RCC 7860 (cell line): Measurements from ENCODE around the gene FHL3.
A peak's percentile ranks its signal among the peaks of the same experiment; 100 is the strongest.

Source experiments
- DNase-seq: peaks from one replicate; pipeline ENCODE4 v3.0.0-alpha.2; 2015; ENCODE audit warnings: low spot score
- FAIRE-seq: peaks from 2 replicates; lab custom pipeline; 2012; peaks lifted over from hg19 to GRCh38; lab: Jason Lieb, UNC

FHL3 gene

GRCh38 chr1:38014724-38015424 is 9.6 kb upstream of the FHL3 start:
- no peak for FAIRE-seq

GRCh38 chr1:38014171-38014570 is 8.9 kb upstream of the FHL3 start:
- FAIRE-seq: no peak

More at GRCh38 chr1:38014724-38015424, 9.6 kb upstream of the FHL3 start:
- DNase-seq: no peak

GRCh38 chr1:38013227-38013622 is 7.9 kb upstream of the FHL3 start:
- no peak for FAIRE-seq
- no peak for DNase-seq

More at GRCh38 chr1:38014171-38014570, 8.9 kb upstream of the FHL3 start:
- DNase-seq: no peak

- DNase-seq (peak; percentile 99), FAIRE-seq (peak; percentile 90)
These were observed 7.3 kb upstream of the FHL3 start, which contains the start of gene UTP11 for GRCh38 chr1:38012363-38013226. Gene UTP11, plus strand, starts transcription at chr1:38012734. Its CDS starts 69 bp downstream, at chr1:38012803.

- no peak for DNase-seq
- no peak for FAIRE-seq
These were observed 4.5 kb upstream of the FHL3 start for GRCh38 chr1:38009841-38010180.

GRCh38 chr1:38009088-38009840 is 4.0 kb upstream of the FHL3 start:
- peak; percentile 61 for DNase-seq
- FAIRE-seq: no peak

- FAIRE-seq (no peak), DNase-seq (no peak)
These were observed 904 bp upstream of the FHL3 start for GRCh38 chr1:38006008-38006828.

GRCh38 chr1:38004284-38005108 is 818 bp downstream of the FHL3 start:
- no peak for FAIRE-seq
- DNase-seq: no peak

GRCh38 chr1:38003261-38004250 is 1.8 kb downstream of the FHL3 start:
- FAIRE-seq: no peak
- no peak for DNase-seq

GRCh38 chr1:38000529-38001455 is 4.5 kb downstream of the FHL3 start:
- DNase-seq (peak; percentile 22), FAIRE-seq (no peak)

- FAIRE-seq (no peak), DNase-seq (no peak)
These were observed 5.1 kb downstream of the FHL3 start for GRCh38 chr1:38000233-38000528.

GRCh38 chr1:37999430-38000232 is 5.7 kb downstream of the FHL3 start:
- DNase-seq (peak; percentile 82), FAIRE-seq (peak; percentile 78)

GRCh38 chr1:37998913-37999429 is 6.3 kb downstream of the FHL3 start:
- DNase-seq: no peak

GRCh38 chr1:37998089-37998808 is 7.1 kb downstream of the FHL3 start:
- FAIRE-seq (no peak), DNase-seq (no peak)

More at GRCh38 chr1:37998913-37999429, 6.3 kb downstream of the FHL3 start:
- no peak for FAIRE-seq

GRCh38 chr1:37997256-37998088 is 7.8 kb downstream of the FHL3 start:
- FAIRE-seq: no peak

More at GRCh38 chr1:37997256-37998088, 7.8 kb downstream of the FHL3 start:
- no peak for DNase-seq
